SK-N-DZ (cell line): Measurements from ENCODE around the gene MOBP.

ENCODE experiments used
- DNase-seq: peaks from one replicate; pipeline ENCODE4 v3.0.0-alpha.2; 2015; ENCODE audit warnings: low spot score

The MOBP gene

DNA sequence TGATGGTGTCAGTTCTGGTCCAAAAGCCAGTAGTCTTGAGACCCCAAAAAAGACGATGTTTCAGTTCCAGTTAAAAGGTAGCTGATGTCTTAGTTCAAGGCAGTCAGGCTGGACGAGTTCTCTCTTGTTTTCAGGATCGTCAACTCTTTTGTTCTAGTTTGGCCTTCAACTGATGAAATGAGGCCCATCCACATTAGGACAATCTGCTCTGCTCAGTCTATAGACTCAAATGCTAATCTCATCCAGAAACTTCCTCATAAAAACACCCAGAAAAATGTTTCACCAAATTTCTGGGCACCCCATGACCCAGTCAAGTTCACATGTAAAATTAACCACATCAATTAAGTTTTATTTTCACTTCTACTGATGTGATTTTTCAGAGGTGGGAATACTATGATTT, 74.0 kb downstream of the MOBP start:
- no peak for DNase-seq

GRCh38 chr3:39541917-39542329, 74.4 kb downstream of the MOBP start:
- peak; percentile 13 for DNase-seq

- no peak for DNase-seq
These were observed 75.1 kb downstream of the MOBP start for GRCh38 chr3:39542588-39542988.

- no peak for DNase-seq
These were observed 80.8 kb downstream of the MOBP start for GRCh38 chr3:39548282-39548681.

- peak; percentile 23 for DNase-seq
These were observed 83.0 kb downstream of the MOBP start for GRCh38 chr3:39550354-39551051.
